ENCODE measurements around the gene DDRGK1.

GRCh38 chr20:3188823-3189413, 15.6 kb downstream of the DDRGK1 start:
- TF ChIP-seq CTCF (IDR thresholded peaks at IDR 0.05; ENCODE audit: low read depth, low read length, poor library complexity, severe bottlenecking) (no peak), EZH2phosphoT487 (IDR thresholded peaks at IDR 0.05; ENCODE audit: borderline replicate concordance, low read length) (no peak)
